GM12891 (cell line): ENCODE data around the gene HMCN2.

Experiments used
- DNase-seq: peaks from one replicate; pipeline ENCODE4 v3.0.0; 2011; ENCODE audit warnings: low spot score; ENCODE audit not compliant: insufficient read length
- FAIRE-seq: peaks from 2 replicates; lab custom pipeline; 2011; peaks lifted over from hg19 to GRCh38; lab: Jason Lieb, UNC
- PAX5 ChIP-seq: IDR thresholded peaks from 2 replicates; pipeline ENCODE4 v1.6.1; 2011; ENCODE audit warnings: low read length, moderate library complexity, mild to moderate bottlenecking; ENCODE audit not compliant: insufficient read depth, severe bottlenecking
- POLR2A ChIP-seq: IDR thresholded peaks from 2 replicates; pipeline ENCODE4 v1.6.1; 2011; ENCODE audit warnings: low read depth, low read length, control low read depth
- POLR2AphosphoS5 ChIP-seq: IDR thresholded peaks from 2 replicates; pipeline ENCODE4 v1.6.1; 2011; ENCODE audit warnings: low read depth, low read length, control low read depth
- POU2F2 ChIP-seq: IDR thresholded peaks from 2 replicates; pipeline ENCODE4 v1.6.1; 2011; ENCODE audit warnings: low read depth, mild to moderate bottlenecking, control low read depth, low read length, moderate library complexity
- SPI1 ChIP-seq: IDR thresholded peaks from 2 replicates; pipeline ENCODE4 v1.6.1; 2011; ENCODE audit warnings: low read depth, low read length, control low read depth
- TAF1 ChIP-seq: IDR thresholded peaks from 2 replicates; pipeline ENCODE4 v1.6.1; 2011; ENCODE audit warnings: low read depth, low read length, control low read depth

HMCN2 gene

DNA sequence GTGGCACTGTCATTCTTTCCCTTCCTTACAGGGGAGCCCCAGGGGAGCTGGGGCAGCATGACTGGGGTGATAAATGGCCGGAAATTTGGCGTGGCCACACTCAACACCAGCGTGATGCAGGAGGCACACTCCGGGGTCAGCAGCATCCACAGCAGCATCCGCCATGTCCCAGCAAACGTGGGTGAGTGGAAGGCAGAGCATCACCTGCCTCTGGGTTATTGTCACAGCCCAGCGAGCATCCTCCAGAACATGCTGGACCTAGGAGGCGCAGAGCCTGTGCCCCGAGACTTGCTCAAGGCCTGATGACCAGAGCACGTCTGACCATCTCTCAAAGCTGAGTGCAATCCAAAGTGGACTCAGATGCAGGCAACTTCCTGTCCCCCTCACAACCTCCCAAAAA, 157.0 kb downstream of the HMCN2 start:
- TF ChIP-seq TAF1: no peak
- no peak for TF ChIP-seq SPI1
- TF ChIP-seq POLR2A: no peak
- TF ChIP-seq POU2F2: no peak
- TF ChIP-seq POLR2AphosphoS5: no peak
- no peak for TF ChIP-seq PAX5
- DNase-seq (no peak), FAIRE-seq (no peak)

DNA sequence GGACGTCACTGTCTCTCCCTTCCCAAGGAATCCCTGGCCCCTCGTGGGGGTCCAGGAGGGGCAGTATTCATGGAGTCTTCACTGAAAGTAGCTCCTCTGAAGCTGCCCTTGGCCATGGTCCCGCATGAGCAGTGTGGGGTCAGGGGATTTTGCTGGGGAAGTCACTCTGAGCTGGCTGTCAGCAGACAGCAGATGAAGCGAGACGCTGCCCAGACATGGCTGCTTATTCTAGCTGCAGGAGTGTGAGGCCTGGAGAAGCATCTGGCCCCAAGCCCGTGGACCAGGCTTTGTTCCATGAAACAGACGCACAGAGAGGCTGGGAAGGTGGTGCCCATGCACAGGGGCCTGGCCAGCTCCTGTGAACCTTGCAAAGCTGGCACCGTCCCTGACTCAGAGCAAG, 157.7 kb downstream of the HMCN2 start:
- no peak for DNase-seq
- TF ChIP-seq POLR2AphosphoS5 (no peak), SPI1 (no peak), POLR2A (no peak), PAX5 (no peak), POU2F2 (no peak), TAF1 (no peak)
- no peak for FAIRE-seq

DNA sequence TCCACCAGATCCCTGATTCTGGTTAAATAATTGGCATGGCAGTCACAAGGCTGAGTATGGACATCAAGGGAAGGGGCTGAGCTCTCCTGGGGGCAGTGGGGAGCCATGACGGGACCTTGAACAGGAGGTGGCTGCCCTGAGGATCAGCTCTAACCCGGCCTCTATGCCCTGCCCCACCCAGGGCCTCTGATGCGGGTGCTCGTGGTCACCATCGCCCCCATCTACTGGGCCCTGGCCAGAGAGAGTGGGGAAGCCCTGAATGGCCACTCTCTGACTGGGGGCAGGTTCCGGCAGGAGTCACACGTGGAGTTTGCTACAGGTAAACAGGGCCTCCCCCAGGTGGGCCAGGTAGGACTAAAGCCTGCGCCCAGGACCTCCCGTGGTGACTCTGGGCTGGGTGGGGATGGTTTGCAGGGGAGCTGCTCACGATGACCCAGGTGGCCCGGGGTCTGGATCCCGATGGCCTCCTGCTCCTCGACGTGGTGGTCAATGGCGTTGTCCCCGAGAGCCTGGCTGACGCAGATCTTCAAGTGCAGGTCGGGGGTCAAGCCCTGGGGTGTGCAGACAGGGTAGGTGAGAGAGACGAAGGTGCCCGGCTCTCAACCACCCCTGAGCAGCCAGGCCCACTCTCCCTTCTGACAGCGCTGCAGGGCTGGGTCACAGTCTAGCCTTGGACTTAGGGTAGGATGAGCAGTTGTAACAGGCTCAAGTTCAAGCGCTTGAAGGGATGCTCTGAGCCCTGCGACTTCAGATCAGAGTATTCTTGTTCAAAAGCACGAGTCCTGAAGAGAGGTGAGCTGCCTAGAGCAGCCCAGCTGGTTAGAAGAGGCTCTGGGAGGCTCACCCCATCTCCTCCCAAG, 159.3 kb downstream of the HMCN2 start:
- TF ChIP-seq POLR2A (no peak), PAX5 (no peak), TAF1 (no peak), SPI1 (no peak), POU2F2 (no peak), POLR2AphosphoS5 (no peak)
- no peak for FAIRE-seq
- no peak for DNase-seq

DNA sequence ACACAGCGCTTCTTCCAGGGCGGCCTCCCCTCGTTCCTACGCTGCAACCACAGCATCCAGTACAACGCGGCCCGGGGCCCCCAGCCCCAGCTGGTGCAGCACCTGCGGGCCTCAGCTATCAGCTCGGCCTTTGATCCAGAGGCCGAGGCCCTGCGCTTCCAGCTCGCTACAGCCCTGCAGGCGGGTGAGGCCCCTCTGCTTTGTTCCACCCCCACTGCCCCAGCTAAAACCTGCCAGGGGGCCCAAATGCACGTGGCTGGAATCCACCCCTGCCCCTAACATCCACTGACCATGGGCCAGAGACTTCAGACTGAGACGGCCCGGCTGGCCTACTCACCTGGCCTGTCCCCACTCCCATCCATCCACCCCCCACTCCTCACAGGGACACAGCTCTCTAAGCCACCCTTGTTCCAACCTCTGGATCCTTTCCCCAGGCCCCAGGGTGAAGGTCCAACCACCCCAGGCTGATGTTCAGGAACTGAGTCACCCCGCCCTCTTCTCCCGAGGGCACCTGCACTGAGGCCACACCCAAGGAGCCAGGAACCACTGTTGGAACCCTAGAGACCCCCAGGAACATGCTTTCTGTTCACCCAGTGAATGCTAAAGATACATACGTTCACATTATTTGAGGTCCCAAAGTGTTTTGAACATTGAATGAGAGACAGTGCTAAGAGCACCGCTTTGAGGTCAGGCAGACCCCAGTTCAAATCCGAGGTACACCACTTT, 160.3 kb downstream of the HMCN2 start:
- FAIRE-seq (no peak), DNase-seq (no peak)
- TF ChIP-seq SPI1: no peak
- no peak for TF ChIP-seq POLR2A
- no peak for TF ChIP-seq POLR2AphosphoS5
- no peak for TF ChIP-seq POU2F2
- TF ChIP-seq TAF1: no peak
- no peak for TF ChIP-seq PAX5

DNA sequence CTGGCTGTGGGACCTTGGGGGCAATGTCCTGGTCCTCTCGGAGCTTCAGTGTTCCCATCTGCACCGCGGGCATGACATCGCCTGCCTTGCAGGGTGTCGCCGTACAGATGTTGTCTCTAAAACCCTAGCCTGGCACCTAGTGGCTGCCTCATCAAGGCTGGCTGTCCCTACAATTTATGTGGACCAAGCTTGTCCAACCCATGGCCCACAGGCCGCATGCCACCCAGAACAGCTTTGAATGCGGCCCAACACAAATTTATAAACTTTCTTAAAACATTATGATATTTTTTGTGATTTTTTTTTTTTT, 160.9 kb downstream of the HMCN2 start:
- TF ChIP-seq POLR2A (no peak), POLR2AphosphoS5 (no peak), TAF1 (no peak), POU2F2 (no peak)
- DNase-seq: no peak
- no peak for FAIRE-seq

DNA sequence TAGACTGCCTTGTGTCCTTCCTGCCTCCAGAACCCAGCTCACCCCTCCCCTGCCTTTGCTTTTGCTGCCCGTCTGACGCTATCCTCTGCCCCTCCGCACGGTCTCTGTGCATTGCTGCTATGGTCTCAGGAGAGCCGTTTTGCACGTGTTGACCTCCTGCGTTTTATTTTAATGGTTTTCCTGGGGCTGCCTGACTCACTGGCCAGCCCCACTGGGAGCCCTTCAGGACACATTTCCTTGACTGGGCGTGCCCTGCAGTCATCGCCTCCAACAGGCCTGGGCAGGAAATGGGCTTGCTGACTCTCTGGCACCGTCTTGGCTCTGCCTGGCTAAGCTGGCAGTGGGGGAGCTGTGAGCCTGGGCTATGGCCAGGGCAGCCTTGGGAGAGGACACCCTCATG, 161.3 kb downstream of the HMCN2 start:
- TF ChIP-seq TAF1 (no peak), POU2F2 (no peak), SPI1 (no peak), PAX5 (no peak), POLR2A (no peak), POLR2AphosphoS5 (no peak)
- no peak for DNase-seq
- FAIRE-seq: no peak

DNA sequence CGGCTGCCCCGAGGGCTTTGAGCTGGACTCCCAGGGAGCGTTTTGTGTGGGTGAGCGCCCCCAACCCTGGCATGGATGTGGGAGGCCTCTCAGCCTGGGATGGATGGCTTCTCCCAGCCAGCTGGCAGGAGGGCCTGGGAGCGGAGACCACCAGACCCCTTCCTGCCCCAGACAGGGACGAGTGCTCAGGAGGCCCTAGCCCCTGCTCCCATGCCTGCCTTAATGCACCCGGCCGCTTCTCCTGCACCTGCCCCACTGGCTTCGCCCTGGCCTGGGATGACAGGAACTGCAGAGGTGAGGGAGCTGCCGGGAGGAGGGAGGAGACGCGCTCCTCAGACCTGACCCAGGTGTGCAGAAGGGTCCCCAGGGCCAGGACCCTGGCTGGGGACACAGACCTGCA, 161.8 kb downstream of the HMCN2 start:
- TF ChIP-seq POU2F2 (no peak), TAF1 (no peak), POLR2AphosphoS5 (no peak), PAX5 (no peak), POLR2A (no peak), SPI1 (no peak)
- DNase-seq (no peak), FAIRE-seq (no peak)

DNA sequence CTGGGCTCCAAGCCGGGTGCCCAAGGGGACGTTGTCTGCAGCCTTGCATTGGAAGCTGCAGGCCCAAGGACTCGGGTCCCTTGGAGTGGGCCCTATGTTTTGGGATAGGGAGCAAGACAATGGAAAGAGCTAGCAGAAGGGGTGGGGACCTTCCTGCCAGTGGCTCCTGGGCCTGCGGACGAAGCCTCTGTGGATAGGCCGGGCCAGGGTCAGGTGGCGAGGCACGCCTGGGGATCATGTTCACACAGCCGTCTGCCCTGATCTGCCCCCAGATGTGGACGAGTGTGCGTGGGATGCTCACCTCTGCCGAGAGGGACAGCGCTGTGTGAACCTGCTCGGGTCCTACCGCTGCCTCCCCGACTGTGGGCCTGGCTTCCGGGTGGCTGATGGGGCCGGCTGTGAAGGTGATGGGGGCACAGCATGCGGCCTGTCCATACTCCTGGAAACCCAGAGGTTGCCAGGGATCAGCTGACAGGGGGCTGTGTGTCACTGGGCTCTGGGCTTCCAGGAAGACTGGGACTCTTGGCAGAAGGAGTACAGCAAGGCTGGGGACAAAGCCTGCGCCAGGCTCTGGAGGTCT, 162.6 kb downstream of the HMCN2 start:
- no peak for DNase-seq
- TF ChIP-seq SPI1: no peak
- FAIRE-seq: no peak

DNA sequence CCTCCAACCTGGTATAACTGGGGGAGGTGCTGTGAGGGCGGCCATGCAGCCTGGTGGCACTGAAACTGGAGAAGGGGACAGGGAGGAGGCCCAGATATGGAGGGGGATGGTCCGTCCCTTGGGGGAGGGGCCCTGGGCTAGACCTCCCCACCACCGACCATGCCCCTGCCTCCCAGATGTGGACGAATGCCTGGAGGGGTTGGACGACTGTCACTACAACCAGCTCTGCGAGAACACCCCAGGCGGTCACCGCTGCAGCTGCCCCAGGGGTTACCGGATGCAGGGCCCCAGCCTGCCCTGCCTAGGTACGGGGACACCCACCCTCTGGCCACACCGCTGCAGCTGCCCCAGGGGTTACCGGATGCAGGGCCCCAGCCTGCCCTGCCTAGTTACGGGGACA, 163.8 kb downstream of the HMCN2 start:
- no peak for FAIRE-seq
- TF ChIP-seq POLR2A (no peak), POLR2AphosphoS5 (no peak), SPI1 (no peak), PAX5 (no peak), TAF1 (no peak), POU2F2 (no peak)
- no peak for DNase-seq

DNA sequence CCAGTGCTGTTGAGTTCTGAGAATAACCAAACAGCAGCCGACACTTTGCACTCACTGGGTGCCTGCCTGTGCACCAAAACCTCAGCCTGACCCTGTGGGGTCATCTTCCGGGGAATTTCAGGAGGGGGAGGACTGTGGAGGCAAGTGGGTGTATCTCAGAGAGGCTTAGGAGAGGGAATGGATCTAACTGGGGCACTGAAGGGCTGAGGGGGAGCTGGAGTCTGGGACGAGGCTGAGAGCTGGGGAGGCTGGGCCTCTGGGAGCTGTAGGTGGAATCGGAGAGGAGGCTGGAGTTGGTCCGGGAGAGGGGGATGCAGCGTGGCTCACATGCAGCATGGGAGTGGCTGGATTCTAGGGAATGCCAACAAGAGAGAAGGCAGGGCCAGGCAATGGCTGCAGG, 164.3 kb downstream of the HMCN2 start:
- FAIRE-seq (no peak), DNase-seq (no peak)
- TF ChIP-seq POLR2AphosphoS5 (no peak), PAX5 (no peak), POU2F2 (no peak), TAF1 (no peak), SPI1 (no peak), POLR2A (no peak)
